HepG2 (cell line): Measurements from ENCODE around the gene C2orf92. TPM values are rescaled to one million over a fixed set of nuclear protein-coding genes. Genes with fewer than 3 reads are reported as not detected.
A peak's percentile ranks its signal among the peaks of the same experiment; 100 is the strongest.

Experiments
- ATF7 ChIP-seq, 2 experiments: fragments of 450-650 bp in 1 of 2; sonication (generic) in 1 of 2; formaldehyde crosslinking in 1 of 2; IDR thresholded peaks; 2 replicates each; pipeline versions ENCODE4 v1.4.0 to v1.6.1; 2016 to 2020; ENCODE audit warnings: antibody characterized with exemption in 1 of 2, mild to moderate bottlenecking in 1 of 2, missing genetic modification reagents in 1 of 2
- CTCF ChIP-seq: sonication (generic); formaldehyde crosslinking; IDR thresholded peaks from 2 replicates; pipeline ENCODE4 v1.5.0; 2020; ENCODE audit warnings: mild to moderate bottlenecking, missing genetic modification reagents, moderate library complexity
- E2F2 ChIP-seq: sonication (generic); formaldehyde crosslinking; IDR thresholded peaks from 2 replicates; pipeline ENCODE4 v1.4.0; 2020; ENCODE audit warnings: missing genetic modification reagents, borderline replicate concordance
- MBNL3 ChIP-seq: fragments of 250-450 bp; sonication (Bioruptor Pico); conservative IDR thresholded peaks from 2 replicates; pipeline ENCODE4 v1.8.0; 2022; ENCODE audit warnings: mild to moderate bottlenecking, inconsistent platforms
- PREB ChIP-seq: sonication (generic); formaldehyde crosslinking; IDR thresholded peaks from 2 replicates; pipeline ENCODE4 v1.4.0; 2020; ENCODE audit warnings: missing genetic modification reagents
- RAD51 ChIP-seq: fragments of 450-650 bp; IDR thresholded peaks from 2 replicates; pipeline ENCODE4 v1.6.1; 2016; ENCODE audit warnings: borderline replicate concordance
- SSRP1 ChIP-seq: IDR thresholded peaks from 2 replicates; pipeline ENCODE4 v1.6.1; 2016; ENCODE audit warnings: control low read depth
- TP53 ChIP-seq: sonication (generic); formaldehyde crosslinking; conservative IDR thresholded peaks from 2 replicates; pipeline ENCODE4 v1.4.0; 2020; ENCODE audit warnings: missing genetic modification reagents
- ZBTB39 ChIP-seq: sonication (generic); formaldehyde crosslinking; IDR thresholded peaks from 2 replicates; pipeline ENCODE4 v1.5.0; 2020; ENCODE audit warnings: missing genetic modification reagents
- ZFP36 ChIP-seq: fragments of 150-350 bp; IDR thresholded peaks from 2 replicates; pipeline ENCODE4 v1.6.1; 2018; ENCODE audit warnings: borderline replicate concordance, low read length, low read depth; ENCODE audit not compliant: partially characterized antibody
- ZNF180 ChIP-seq: sonication (generic); formaldehyde crosslinking; IDR thresholded peaks from 2 replicates; pipeline ENCODE4 v1.4.0; 2020; ENCODE audit warnings: low read depth, missing genetic modification reagents, borderline replicate concordance
- ZNF280D ChIP-seq: sonication (generic); formaldehyde crosslinking; IDR thresholded peaks from 2 replicates; pipeline ENCODE4 v1.5.1; 2020; ENCODE audit warnings: mild to moderate bottlenecking, missing genetic modification reagents
- ZNF337 ChIP-seq: sonication (generic); formaldehyde crosslinking; IDR thresholded peaks from 2 replicates; pipeline ENCODE4 v1.5.1; 2020; ENCODE audit warnings: missing genetic modification reagents, low read depth, mild to moderate bottlenecking, borderline replicate concordance
- ZNF704 ChIP-seq: sonication (generic); formaldehyde crosslinking; IDR thresholded peaks from 2 replicates; pipeline ENCODE4 v1.8.1; 2023; ENCODE audit warnings: mild to moderate bottlenecking, inconsistent platforms, moderate library complexity, missing genetic modification reagents, borderline replicate concordance
- ZNF75D ChIP-seq: sonication (generic); formaldehyde crosslinking; IDR thresholded peaks from 2 replicates; pipeline ENCODE4 v1.8.1; 2023; ENCODE audit warnings: missing genetic modification reagents, mild to moderate bottlenecking, borderline replicate concordance
- ZNF781 ChIP-seq: sonication (generic); formaldehyde crosslinking; IDR thresholded peaks from 2 replicates; pipeline ENCODE4 v1.5.1; 2020; ENCODE audit warnings: borderline replicate concordance, mild to moderate bottlenecking, missing genetic modification reagents; ENCODE audit errors: not compliant biosample characterization
- ZNF883 ChIP-seq: sonication (generic); formaldehyde crosslinking; IDR thresholded peaks from 2 replicates; pipeline ENCODE4 v1.5.1; 2020; ENCODE audit warnings: mild to moderate bottlenecking, missing genetic modification reagents; ENCODE audit errors: not compliant biosample characterization
- polyA plus RNA-seq, 8 experiments: library from polyadenylated mRNA; depleted of rRNA in 3 of 8; stranded (reverse) in 7 of 8; unstranded in 1 of 8; fragments of >200 nt; fragmentation: Illumina TruSeq in 4 of 8; extraction: Trizol in 4 of 8; gene quantifications; 2 replicates each; pipeline versions ENCODE4 v1.2.1 to v1.2.3, GENCODE V29; 2011 to 2016; ENCODE audit warnings: low read depth in 4 of 8, missing spikeins in 1 of 8, mixed read lengths in 1 of 8; ENCODE audit not compliant: insufficient read depth in 1 of 8
- total RNA-seq, 5 experiments: library from RNA; depleted of rRNA; stranded (reverse); fragments of >200 nt; fragmentation: Illumina TruSeq; extraction: Trizol; gene quantifications; 2 replicates each; pipeline ENCODE4 v1.2.3, GENCODE V29; 2016; ENCODE audit warnings: low read depth in 1 of 5

The C2orf92 gene
- total and polyA plus RNA-seq, 2 of the 13 experiments (the other 11 are each of a cell fraction or from before 2014, with no cell fraction given), result 4.9 to 5.0 TPM

GRCh38 chr2:97662386-97662894 is 7.1 kb upstream of the C2orf92 start (continued):
- no peak for TF ChIP-seq ZNF883 (CRISPR knock-in tag)
- TF ChIP-seq TP53 (CRISPR knock-in tag), result no peak
- TF ChIP-seq ZNF280D, result no peak
- TF ChIP-seq ATF7 (IDR thresholded peaks at IDR 0.05), result no peak
- no peak for TF ChIP-seq ATF7 (CRISPR knock-in tag; IDR thresholded peaks at IDR 0.05)
- TF ChIP-seq PREB, result no peak
- 0 out of 2 replicates have a peak, but pooled peaks have one; percentile 15 for TF ChIP-seq E2F2
- no peak for TF ChIP-seq MBNL3 (CRISPR knock-in tag)
- no peak for TF ChIP-seq RAD51
- TF ChIP-seq ZBTB39 (CRISPR knock-in tag), result no peak
- TF ChIP-seq ZNF75D (CRISPR knock-in tag), result no peak
- no peak for TF ChIP-seq ZNF337 (CRISPR knock-in tag)
- no peak for TF ChIP-seq ZNF704 (CRISPR knock-in tag)
- no peak for TF ChIP-seq SSRP1
- TF ChIP-seq ZNF781 (CRISPR knock-in tag), result no peak
- TF ChIP-seq CTCF (CRISPR knock-in tag), result peak; percentile 30
- TF ChIP-seq ZNF180 (CRISPR knock-in tag), result no peak
- no peak for TF ChIP-seq ZFP36
